Measurements from ENCODE around the gene BTF3. TPM values are rescaled to one million over a fixed set of nuclear protein-coding genes. Genes with fewer than 3 reads are reported as not detected.

Gene BTF3
- total and polyA plus RNA-seq, 7 donors, result 451 to 1,021 (median 591) TPM

GRCh38 chr5:73534011-73534644 lies 35.9 kb downstream of the BTF3 start:
- no peaks in the 10 kb centered on the region for H3K36me3 ChIP-seq (ENCODE audit: insufficient read depth in 1 of 2, low read depth in 1 of 2)
- H3K4me1 ChIP-seq, result no peaks in the 10 kb centered on the region
- H3K27ac ChIP-seq, result no peak overlapping the region
- intact Hi-C loops (cut with DNase I), result loop anchor here in 1 of 2 donors (2.0 kb wide), 1 partner anchor 13 kb away; no protein-coding TSS in a partner anchor
- no peaks in the 10 kb centered on the region for H3K9me3 ChIP-seq
- 76 to 79% (median 78%) methylated on average over 5 of the region's 5 CpGs for WGBS, 3 donors
- H3K4me3 ChIP-seq, result no peak overlapping the region
- no peak for TF ChIP-seq CTCF (IDR thresholded peaks at IDR 0.05)
- H3K27me3 ChIP-seq (ENCODE audit: insufficient read depth in 3 of 3, low read length in 2 of 3), result no peaks in the 10 kb centered on the region
- no peak for DNase-seq
- ATAC-seq, result no peak

- Histone ChIP-seq H3K9me3 (no peaks in the 10 kb centered on the region), H3K4me3 (no peak overlapping the region), H3K27me3 (ENCODE audit: insufficient read depth in 3 of 3, low read length in 2 of 3) (no peaks in the 10 kb centered on the region), H3K4me1 (no peaks in the 10 kb centered on the region), H3K27ac (no peak overlapping the region), H3K36me3 (ENCODE audit: insufficient read depth in 1 of 2, low read depth in 1 of 2) (no peaks in the 10 kb centered on the region)
- DNase-seq (no peak), ATAC-seq (no peak)
- no peak for TF ChIP-seq CTCF (IDR thresholded peaks at IDR 0.05)
- 87 to 95% (median 93%) methylated on average over 2 of the region's 2 CpGs for WGBS, 3 donors
- intact Hi-C loops (cut with DNase I), result loop anchor here in 1 of 2 donors (2.0 kb wide), 1 partner anchor 14 kb away; no protein-coding TSS in a partner anchor
Measured at GRCh38 chr5:73534971-73535370, 36.7 kb downstream of the BTF3 start.

- Histone ChIP-seq H3K27ac (no peak overlapping the region), H3K4me1 (no peaks in the 10 kb centered on the region), H3K4me3 (no peak overlapping the region), H3K36me3 (ENCODE audit: insufficient read depth in 1 of 2, low read depth in 1 of 2) (no peaks in the 10 kb centered on the region), H3K9me3 (no peaks in the 10 kb centered on the region), H3K27me3 (ENCODE audit: insufficient read depth in 3 of 3, low read length in 2 of 3) (no peaks in the 10 kb centered on the region)
- ATAC-seq (no peak), DNase-seq (no peak)
- intact Hi-C loops (cut with DNase I), result no loop called here
- WGBS, 3 donors, result 75 to 87% (median 82%) methylated on average over 2 of the region's 2 CpGs
- TF ChIP-seq CTCF (IDR thresholded peaks at IDR 0.05), result no peak
Measured at GRCh38 chr5:73539730-73540129, 41.5 kb downstream of the BTF3 start.

GRCh38 chr5:73540192-73540591 lies 42.0 kb downstream of the BTF3 start:
- DNase-seq, result no peak
- Histone ChIP-seq H3K27me3 (ENCODE audit: insufficient read depth in 3 of 3, low read length in 2 of 3) (no peaks in the 10 kb centered on the region), H3K9me3 (no peaks in the 10 kb centered on the region), H3K27ac (no peak overlapping the region), H3K36me3 (ENCODE audit: insufficient read depth in 1 of 2, low read depth in 1 of 2) (no peaks in the 10 kb centered on the region), H3K4me1 (no peaks in the 10 kb centered on the region), H3K4me3 (no peak overlapping the region)
- 39 to 51% (median 48%) methylated on average over 3 of the region's 3 CpGs for WGBS, 3 donors
- no peak for TF ChIP-seq CTCF (IDR thresholded peaks at IDR 0.05)
- ATAC-seq, result no peak
- intact Hi-C loops (cut with DNase I), result no loop called here

GRCh38 chr5:73542020-73542419 lies 43.8 kb downstream of the BTF3 start:
- H3K4me1 ChIP-seq, result no peaks in the 10 kb centered on the region
- no peaks in the 10 kb centered on the region for H3K27me3 ChIP-seq (ENCODE audit: insufficient read depth in 3 of 3, low read length in 2 of 3)
- intact Hi-C loops (cut with DNase I), result no loop called here
- 62 to 68% (median 62%) methylated on average over 4 of the region's 4 CpGs for WGBS, 3 donors
- DNase-seq (no peak), ATAC-seq (no peak)
- no peak overlapping the region for H3K4me3 ChIP-seq
- TF ChIP-seq CTCF (IDR thresholded peaks at IDR 0.05), result no peak
- no peaks in the 10 kb centered on the region for H3K9me3 ChIP-seq
- H3K36me3 ChIP-seq (ENCODE audit: insufficient read depth in 1 of 2, low read depth in 1 of 2), result no peaks in the 10 kb centered on the region
- no peak overlapping the region for H3K27ac ChIP-seq

Measured in psoas muscle (tissue), 8 donors.